Measurements from ENCODE around the gene BLNK. TPM values are rescaled to one million over a fixed set of nuclear protein-coding genes. Genes with fewer than 3 reads are reported as not detected.

BLNK gene
- total RNA-seq, 5 donors from 2014 or later (not counting 1 experiment from before 2014, with no cell fraction given), result 1.3 to 8.2 (median 1.7) TPM

DNA sequence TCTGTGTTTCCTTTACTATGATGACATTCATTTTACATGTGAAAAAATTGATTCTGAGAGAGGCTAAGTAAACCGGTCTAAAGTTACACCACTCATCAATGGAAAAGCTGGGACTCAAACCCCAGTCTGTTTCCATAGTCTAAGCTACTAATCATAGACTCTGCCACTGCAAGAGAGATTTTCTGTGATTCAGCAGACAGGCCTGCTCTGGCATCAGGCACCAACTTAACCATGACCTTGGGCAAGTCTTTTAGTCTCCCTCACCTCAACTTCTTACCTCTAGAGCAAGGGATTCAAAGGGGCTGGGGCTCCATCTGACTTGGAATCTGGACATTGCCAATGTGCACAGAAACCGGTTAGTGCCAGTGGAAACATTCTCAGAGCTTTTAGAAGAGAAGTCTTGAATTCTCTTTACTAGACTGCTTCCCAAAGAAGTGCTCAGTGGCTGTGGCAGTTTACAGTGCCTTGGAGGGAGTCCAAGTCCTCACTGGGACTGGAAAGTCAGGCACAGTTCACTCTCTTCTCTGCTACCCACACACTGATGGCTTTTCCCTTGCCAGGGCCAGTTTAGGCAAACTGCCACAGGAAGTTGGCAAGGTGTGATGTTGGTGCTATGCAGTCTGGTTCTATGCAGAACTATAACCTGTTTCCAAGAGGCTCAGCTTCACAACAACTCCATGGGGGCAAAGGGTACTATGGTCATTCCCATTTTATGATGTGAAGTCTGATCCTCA is 4.5 kb upstream of the BLNK start:
- no peak overlapping the region for H3K27ac Mint-ChIP-seq
- no peaks in the 10 kb centered on the region for H3K4me1 ChIP-seq (ENCODE audit: control insufficient read depth in 1 of 2, extremely low read depth in 1 of 2, insufficient read depth in 2 of 2, low read length in 2 of 2)

DNA sequence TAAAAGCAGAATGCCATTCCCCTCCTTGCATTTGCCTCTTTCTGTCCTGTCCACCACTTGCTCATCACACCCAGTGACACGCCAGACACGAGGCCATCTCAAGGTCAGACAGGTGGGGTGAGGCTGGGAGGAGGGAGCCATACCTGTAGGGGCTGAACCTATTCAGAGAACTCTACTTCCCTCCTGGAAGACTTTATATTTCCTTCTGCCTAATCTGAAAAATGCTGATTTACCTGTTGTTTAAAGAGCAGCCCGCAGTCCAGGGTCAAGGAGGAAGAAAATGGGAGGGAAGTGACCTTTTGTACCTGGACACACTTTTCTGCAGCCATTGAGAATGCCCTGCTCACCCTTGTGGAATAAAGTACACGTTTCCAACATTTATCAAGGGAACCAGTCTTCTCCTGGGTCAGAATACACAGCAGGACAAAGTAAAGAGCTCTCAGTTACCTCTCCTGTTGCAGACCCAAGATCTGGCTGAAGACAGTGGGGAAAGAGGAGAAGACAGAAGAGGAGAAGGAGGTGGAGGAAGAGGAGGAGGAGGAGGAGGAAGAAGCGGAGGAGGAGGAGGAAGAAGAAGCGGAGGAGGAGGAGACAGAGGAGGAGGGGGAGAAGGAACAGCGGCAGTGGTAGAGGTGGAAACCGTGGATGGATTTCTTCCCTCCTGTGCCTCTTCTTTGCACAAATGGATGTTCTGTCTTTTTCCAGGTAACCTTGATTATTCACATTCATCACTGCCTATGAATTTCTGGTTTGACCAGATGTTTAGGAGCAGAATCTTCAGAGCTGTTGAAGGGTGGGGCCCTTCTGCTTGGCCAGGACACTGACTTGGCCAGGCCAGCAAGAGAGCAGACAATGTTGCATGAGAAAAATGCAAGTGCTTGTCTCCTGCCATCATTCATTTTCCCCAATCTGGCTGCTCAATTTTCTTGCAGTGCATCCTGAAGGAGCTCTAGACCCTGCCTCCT is 1.2 kb upstream of the BLNK start:
- Mint-ChIP-seq H3K4me3 (no peak overlapping the region), H3K36me3 (no peaks in the 10 kb centered on the region), H3K27ac (peak overlapping the region in 1 of 2 donors; percentile 63), H3K27me3 (peaks cover 8 to 20% of the 10 kb centered on the region in 2 donors), H3K4me1 (peaks cover 0 to 4% (median 0%) of the 10 kb centered on the region in 3 donors), H3K9me3 (no peaks in the 10 kb centered on the region)
- Histone ChIP-seq H3K27ac (ENCODE audit: low read length) (no peak overlapping the region), H3K4me3 (ENCODE audit: control insufficient read depth in 1 of 2, extremely low read depth in 1 of 2, low read length in 1 of 2) (no peak overlapping the region), H3K27me3 (replicated peaks in 1 of 2; ENCODE audit: control insufficient read depth in 2 of 2, extremely low read depth in 1 of 2, insufficient read depth in 2 of 2, low read length in 1 of 2) (no peaks in the 10 kb centered on the region), H3K36me3 (ENCODE audit: control insufficient read depth in 2 of 2, extremely low read depth in 1 of 2, insufficient read depth in 1 of 2, low read length in 1 of 2) (no peaks in the 10 kb centered on the region), H3K4me1 (ENCODE audit: control insufficient read depth in 1 of 2, extremely low read depth in 1 of 2, insufficient read depth in 2 of 2, low read length in 2 of 2) (no peaks in the 10 kb centered on the region), H3K9me3 (no peaks in the 10 kb centered on the region)
- 81% methylated on average over 3 of the region's 8 CpGs for WGBS (ENCODE audit: insufficient coverage)
- DNase-seq, result no peak
- ATAC-seq (replicated peaks in 1 of 4), result no peak
- POLR2A ChIA-PET, result no interaction called here
- CTCF ChIA-PET, result no interaction called here

More for the DNA sequence above, 4.5 kb upstream of the BLNK start:
- no peaks in the 10 kb centered on the region for H3K36me3 ChIP-seq (ENCODE audit: control insufficient read depth in 2 of 2, extremely low read depth in 1 of 2, insufficient read depth in 1 of 2, low read length in 1 of 2)
- 100% methylated on average over 2 of the region's 2 CpGs for WGBS (ENCODE audit: insufficient coverage)
- no peaks in the 10 kb centered on the region for H3K9me3 ChIP-seq
- ChIA-PET POLR2A (no interaction called here), CTCF (no interaction called here)
- no peaks in the 10 kb centered on the region for H3K9me3 Mint-ChIP-seq
- ATAC-seq (replicated peaks in 1 of 4) (no peak), DNase-seq (no peak)
- no peak overlapping the region for H3K4me3 Mint-ChIP-seq
- H3K4me1 Mint-ChIP-seq, result peaks cover 0 to 4% (median 0%) of the 10 kb centered on the region in 3 donors
- peaks cover 0 to 2% of the 10 kb centered on the region in 2 experiments for H3K27me3 ChIP-seq (replicated peaks in 1 of 2; ENCODE audit: control insufficient read depth in 2 of 2, extremely low read depth in 1 of 2, insufficient read depth in 2 of 2, low read length in 1 of 2)
- no peak overlapping the region for H3K27ac ChIP-seq (ENCODE audit: low read length)
- H3K27me3 Mint-ChIP-seq, result peaks cover 3 to 16% of the 10 kb centered on the region in 2 donors
- no peak overlapping the region for H3K4me3 ChIP-seq (ENCODE audit: control insufficient read depth in 1 of 2, extremely low read depth in 1 of 2, low read length in 1 of 2)
- H3K36me3 Mint-ChIP-seq, result no peaks in the 10 kb centered on the region

DNA sequence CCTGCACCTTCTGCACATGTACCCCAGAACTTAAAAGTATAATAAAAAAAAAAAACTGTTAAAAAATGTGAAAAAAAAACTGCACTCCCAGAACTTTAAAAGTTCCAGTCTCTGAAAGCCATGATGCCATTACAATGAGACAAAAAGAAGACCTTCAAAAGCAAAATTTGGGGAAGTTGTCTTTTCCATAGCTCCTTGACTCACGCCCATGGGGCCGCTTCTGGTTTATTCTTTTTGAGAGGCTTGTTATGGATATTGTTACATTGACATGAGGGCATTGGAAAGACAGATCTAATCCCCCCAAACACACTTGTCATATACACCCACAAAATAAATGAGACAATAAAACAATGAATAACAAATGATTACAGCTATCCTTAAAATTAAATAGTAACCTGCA is 798 bp downstream of the BLNK start:
- Mint-ChIP-seq H3K4me1 (no peaks in the 10 kb centered on the region), H3K36me3 (no peaks in the 10 kb centered on the region), H3K27me3 (peaks cover 8 to 19% of the 10 kb centered on the region in 2 donors), H3K27ac (no peak overlapping the region), H3K9me3 (no peaks in the 10 kb centered on the region), H3K4me3 (peak overlapping the region in 1 of 3 donors; percentile 76)
- H3K4me3 ChIP-seq (ENCODE audit: control insufficient read depth in 1 of 2, extremely low read depth in 1 of 2, low read length in 1 of 2), result no peak overlapping the region
- H3K27me3 ChIP-seq (replicated peaks in 1 of 2; ENCODE audit: control insufficient read depth in 2 of 2, extremely low read depth in 1 of 2, insufficient read depth in 2 of 2, low read length in 1 of 2), result peaks cover 0 to 4% of the 10 kb centered on the region in 2 experiments
- H3K4me1 ChIP-seq (ENCODE audit: control insufficient read depth in 1 of 2, extremely low read depth in 1 of 2, insufficient read depth in 2 of 2, low read length in 2 of 2), result no peaks in the 10 kb centered on the region
- ATAC-seq (replicated peaks in 1 of 4) (no peak), DNase-seq (no peak)
- no peaks in the 10 kb centered on the region for H3K36me3 ChIP-seq (ENCODE audit: control insufficient read depth in 2 of 2, extremely low read depth in 1 of 2, insufficient read depth in 1 of 2, low read length in 1 of 2)
- no peaks in the 10 kb centered on the region for H3K9me3 ChIP-seq
- ChIA-PET POLR2A (interaction anchor here in 1 of 2 donors (0.7 kb wide), 1 partner anchor 1473 kb away, joined by 3 read pairs; no protein-coding TSS in a partner anchor), CTCF (interaction anchor here (0.7 to 1.7 kb wide), 2 partner anchors 8 to 842 kb away, joined by 3 to 4 read pairs; no protein-coding TSS in a partner anchor)
- H3K27ac ChIP-seq (ENCODE audit: low read length), result no peak overlapping the region
- WGBS (ENCODE audit: insufficient coverage), result no CpG with 5 or more reads among the region's 2 CpGs

DNA sequence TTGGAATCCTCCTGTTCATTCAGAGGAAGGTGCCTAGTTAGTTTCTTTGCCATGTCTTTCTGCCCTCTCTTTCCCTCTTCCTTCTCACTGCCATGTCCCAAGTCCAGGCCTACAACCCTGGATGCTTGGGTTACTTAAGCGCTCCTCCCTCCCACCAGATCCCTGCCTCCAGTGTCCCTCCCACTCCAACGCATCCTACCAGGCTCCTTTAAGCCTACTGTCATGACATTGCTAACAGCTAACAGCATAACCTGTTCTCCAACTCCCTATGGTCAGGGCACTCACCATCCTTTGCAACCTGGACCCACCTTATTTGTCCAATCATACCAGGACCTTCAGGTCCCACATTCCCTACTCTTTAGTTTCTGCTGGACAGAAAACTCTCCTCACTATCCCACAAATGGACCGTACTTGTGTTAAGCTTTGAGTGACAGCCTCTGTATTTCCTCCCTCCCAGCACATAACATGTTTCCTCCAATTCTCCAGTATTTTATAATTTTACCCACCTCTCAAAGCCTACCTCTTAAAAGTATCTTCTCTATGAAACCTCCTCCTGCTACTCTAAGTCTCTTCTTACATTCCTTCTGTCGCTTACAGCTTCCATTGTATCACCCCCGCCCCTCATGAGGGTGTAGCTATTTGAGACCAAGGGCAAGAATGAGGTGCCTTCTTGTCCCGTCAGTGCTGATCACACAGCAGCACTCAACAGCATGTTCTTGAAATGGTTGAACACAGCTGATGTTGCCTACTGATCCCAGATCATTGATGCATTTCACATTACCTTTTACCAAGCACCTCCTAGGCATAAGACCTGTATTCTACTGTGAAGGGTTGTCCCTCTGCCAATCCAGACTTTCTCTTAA is 1.7 kb downstream of the BLNK start:
- no peaks in the 10 kb centered on the region for H3K36me3 Mint-ChIP-seq
- H3K9me3 ChIP-seq, result no peaks in the 10 kb centered on the region
- ChIA-PET CTCF (interaction anchor here (0.6 to 1.7 kb wide), 2 partner anchors 7 to 494 kb away, joined by 3 to 4 read pairs; no protein-coding TSS in a partner anchor), POLR2A (interaction anchor here in 1 of 2 donors (0.5 kb wide), 1 partner anchor 458 kb away, joined by 4 read pairs; no protein-coding TSS in a partner anchor)
- peak overlapping the region in 1 of 3 donors; percentile 52 for H3K4me3 Mint-ChIP-seq
- peaks cover 8 to 19% of the 10 kb centered on the region in 2 donors for H3K27me3 Mint-ChIP-seq
- 86% methylated on average over 3 of the region's 6 CpGs for WGBS (ENCODE audit: insufficient coverage)
- H3K4me1 ChIP-seq (ENCODE audit: control insufficient read depth in 1 of 2, extremely low read depth in 1 of 2, insufficient read depth in 2 of 2, low read length in 2 of 2), result no peaks in the 10 kb centered on the region
- peaks cover 0 to 4% of the 10 kb centered on the region in 2 experiments for H3K27me3 ChIP-seq (replicated peaks in 1 of 2; ENCODE audit: control insufficient read depth in 2 of 2, extremely low read depth in 1 of 2, insufficient read depth in 2 of 2, low read length in 1 of 2)
- H3K9me3 Mint-ChIP-seq, result no peaks in the 10 kb centered on the region
- DNase-seq (no peak), ATAC-seq (replicated peaks in 1 of 4) (no peak)
- H3K27ac ChIP-seq (ENCODE audit: low read length), result no peak overlapping the region
- no peaks in the 10 kb centered on the region for H3K36me3 ChIP-seq (ENCODE audit: control insufficient read depth in 2 of 2, extremely low read depth in 1 of 2, insufficient read depth in 1 of 2, low read length in 1 of 2)
- H3K27ac Mint-ChIP-seq, result no peak overlapping the region
- H3K4me3 ChIP-seq (ENCODE audit: control insufficient read depth in 1 of 2, extremely low read depth in 1 of 2, low read length in 1 of 2), result no peak overlapping the region
- no peaks in the 10 kb centered on the region for H3K4me1 Mint-ChIP-seq

DNA sequence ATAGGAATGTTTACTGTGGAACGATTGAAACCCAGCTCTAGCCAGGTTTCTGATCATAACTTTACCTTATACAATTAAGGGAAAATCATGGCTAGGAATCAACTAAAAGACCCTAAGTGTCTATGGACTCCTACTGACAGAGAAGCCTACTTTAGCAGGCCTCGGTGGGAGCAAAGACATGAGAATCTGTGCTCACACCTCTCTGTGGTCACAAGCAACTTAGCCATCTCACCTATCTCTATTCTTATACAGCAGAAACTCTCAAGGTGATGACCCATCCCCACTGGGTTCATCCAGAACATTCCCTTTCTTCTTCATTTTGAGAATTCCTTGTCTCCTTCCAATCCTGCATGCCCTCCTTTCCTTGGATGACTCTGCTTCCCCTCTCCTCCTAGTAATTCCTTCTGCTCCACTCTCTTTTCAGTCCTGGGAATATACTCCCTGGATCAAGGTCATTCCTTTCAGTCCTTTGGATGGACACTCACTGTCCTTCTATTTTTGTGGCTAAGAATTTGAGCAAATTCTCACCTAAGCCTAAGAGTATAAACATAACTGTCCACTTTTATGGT is 2.9 kb downstream of the BLNK start:
- no peaks in the 10 kb centered on the region for H3K36me3 Mint-ChIP-seq
- no peak overlapping the region for H3K27ac ChIP-seq (ENCODE audit: low read length)
- H3K27me3 Mint-ChIP-seq, result peaks cover 8 to 19% of the 10 kb centered on the region in 2 donors
- DNase-seq (no peak), ATAC-seq (replicated peaks in 1 of 4) (no peak)
- H3K4me3 Mint-ChIP-seq, result no peak overlapping the region
- no peak overlapping the region for H3K27ac Mint-ChIP-seq
- H3K4me1 ChIP-seq (ENCODE audit: control insufficient read depth in 1 of 2, extremely low read depth in 1 of 2, insufficient read depth in 2 of 2, low read length in 2 of 2), result no peaks in the 10 kb centered on the region
- no peaks in the 10 kb centered on the region for H3K9me3 Mint-ChIP-seq
- H3K36me3 ChIP-seq (ENCODE audit: control insufficient read depth in 2 of 2, extremely low read depth in 1 of 2, insufficient read depth in 1 of 2, low read length in 1 of 2), result no peaks in the 10 kb centered on the region
- WGBS (ENCODE audit: insufficient coverage), result 70% methylated on average over 1 of the region's 2 CpGs
- POLR2A ChIA-PET, result no interaction called here
- H3K9me3 ChIP-seq, result no peaks in the 10 kb centered on the region
- CTCF ChIA-PET, result no interaction called here
- no peaks in the 10 kb centered on the region for H3K4me1 Mint-ChIP-seq
- no peak overlapping the region for H3K4me3 ChIP-seq (ENCODE audit: control insufficient read depth in 1 of 2, extremely low read depth in 1 of 2, low read length in 1 of 2)
- peaks cover 0 to 4% of the 10 kb centered on the region in 2 experiments for H3K27me3 ChIP-seq (replicated peaks in 1 of 2; ENCODE audit: control insufficient read depth in 2 of 2, extremely low read depth in 1 of 2, insufficient read depth in 2 of 2, low read length in 1 of 2)
